Smooth muscle cell (in vitro differentiated cells): Measurements from ENCODE around the gene PMPCA. TPM values are rescaled to one million over a fixed set of nuclear protein-coding genes. Genes with fewer than 3 reads are reported as not detected.

Source experiments
- DNase-seq: peaks from one replicate; lab custom pipeline; 2025; ENCODE audit not compliant: unreplicated experiment; lab: John Stamatoyannopoulos, UW
- H2AFZ ChIP-seq: fragments of 200-600 bp; sonication (generic); 2 replicates; pipeline ENCODE4 v1.6.0; 2016; ENCODE audit warnings: antibody characterized with exemption, low read depth, mild to moderate bottlenecking
- H3F3A ChIP-seq: fragments of 200-600 bp; sonication (generic); 2 replicates; pipeline ENCODE4 v1.6.0; 2017; ENCODE audit warnings: antibody characterized with exemption, low read depth
- H3K27ac ChIP-seq: fragments of 200-600 bp; sonication (generic); 2 replicates; pipeline ENCODE4 v1.5.1; 2016; ENCODE audit warnings: low read depth, mild to moderate bottlenecking
- H3K27me3 ChIP-seq: fragments of 200-600 bp; sonication (generic); 2 replicates; pipeline ENCODE4 v1.6.1; 2016; ENCODE audit warnings: low read depth, mild to moderate bottlenecking
- H3K36me3 ChIP-seq: fragments of 200-600 bp; sonication (generic); 2 replicates; pipeline ENCODE4 v1.5.1; 2016; ENCODE audit warnings: low read depth
- H3K4me1 ChIP-seq: fragments of 200-600 bp; sonication (generic); 2 replicates; pipeline ENCODE4 v1.5.1; 2016; ENCODE audit warnings: low read depth
- H3K4me2 ChIP-seq: fragments of 200-600 bp; sonication (generic); 2 replicates; pipeline ENCODE4 v1.6.0; 2016; ENCODE audit warnings: mild to moderate bottlenecking
- H3K4me3 ChIP-seq: fragments of 200-600 bp; sonication (generic); 2 replicates; pipeline ENCODE4 v1.5.1; 2016; ENCODE audit warnings: mild to moderate bottlenecking
- H3K79me2 ChIP-seq: fragments of 200-600 bp; sonication (generic); 2 replicates; pipeline ENCODE4 v1.6.0; 2016; ENCODE audit warnings: low read depth, mild to moderate bottlenecking
- H3K9ac ChIP-seq: fragments of 200-600 bp; sonication (generic); 2 replicates; pipeline ENCODE4 v1.6.0; 2016; ENCODE audit warnings: low read depth
- H3K9me3 ChIP-seq: fragments of 200-600 bp; sonication (generic); replicated peaks from 2 replicates; pipeline ENCODE4 v1.5.1; 2016; ENCODE audit warnings: low read depth
- H4K20me1 ChIP-seq: fragments of 200-600 bp; sonication (generic); 2 replicates; pipeline ENCODE4 v1.6.0; 2016; ENCODE audit warnings: low read depth
- CTCF ChIP-seq: fragments of 200-600 bp; sonication (generic); IDR thresholded peaks from 2 replicates; pipeline ENCODE4 v1.5.1; 2017; ENCODE audit warnings: borderline replicate concordance, mild to moderate bottlenecking, antibody characterized with exemption; ENCODE audit not compliant: insufficient read depth, poor library complexity, severe bottlenecking
- WGBS: methylation state at CpG from one replicate; pipeline ENCODE4 v1.1.7; 2016; ENCODE audit warnings: low lambda C conversion rate; 5-methylcytosine and 5-hydroxymethylcytosine counted together
- polyA plus RNA-seq: library from polyadenylated mRNA; unstranded; fragments of >200 nt; fragmentation: Nextera tagmentation; extraction: Ambion mirVana; gene quantifications from 2 replicates; pipeline ENCODE4 v1.2.1, GENCODE V29; 2016
- total RNA-seq: library from RNA; depleted of rRNA; stranded (reverse); fragments of >200 nt; gene quantifications from 2 replicates; pipeline ENCODE4 v1.2.3, GENCODE V29; 2014

Gene PMPCA
- total and polyA plus RNA-seq, 2 experiments from 2014 or later, result 39.8 to 73.0 TPM

DNA sequence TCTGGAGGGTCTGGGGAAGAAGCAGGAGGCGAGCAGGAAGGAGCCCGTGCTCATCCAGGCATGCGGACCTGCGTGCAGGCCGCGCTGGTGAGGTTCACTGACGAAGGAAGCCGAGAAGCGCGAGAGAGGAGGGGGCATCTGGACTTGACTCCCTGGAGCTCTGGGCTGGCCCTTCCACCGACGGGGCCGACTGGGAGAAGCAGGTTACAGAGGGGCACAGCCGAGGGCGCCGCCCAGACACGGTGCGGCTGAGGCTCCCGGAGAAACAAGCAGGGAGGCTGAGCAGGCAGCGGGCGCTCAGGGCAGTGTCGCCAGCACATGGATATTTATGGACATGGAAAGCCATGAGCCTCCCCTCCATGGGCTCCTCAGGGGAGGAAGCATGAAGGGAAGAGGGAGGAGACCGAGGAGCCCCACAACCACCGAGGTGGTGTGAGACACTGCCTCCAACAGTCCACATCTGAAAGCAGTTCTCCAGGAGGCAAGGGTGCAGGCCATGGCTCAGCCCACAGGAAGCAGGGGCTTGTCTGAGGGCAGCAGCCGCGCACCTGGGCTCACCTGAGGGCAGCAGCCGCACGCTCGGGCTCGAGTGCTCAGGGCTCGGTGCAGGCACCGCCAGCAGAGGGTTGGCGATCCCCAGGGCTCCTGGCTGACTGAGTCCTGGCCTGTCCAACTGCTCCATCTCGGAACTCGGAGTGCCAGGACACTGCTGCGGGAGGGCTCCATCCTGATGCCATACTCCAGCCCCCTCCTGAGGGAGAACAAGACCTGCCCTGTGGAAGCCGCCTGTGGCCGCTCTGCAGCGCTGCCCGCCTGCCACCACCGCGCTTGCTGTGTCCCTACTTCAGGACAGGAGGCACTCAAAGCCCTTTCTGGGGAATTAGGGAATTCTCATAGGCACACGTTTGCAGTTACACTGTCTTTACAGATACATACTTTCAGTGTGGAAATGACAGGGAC is 44.9 kb downstream of the PMPCA start:
- TF ChIP-seq CTCF, result no peak
- DNase-seq, result no peak
- no peaks in the 10 kb centered on the region for H3F3A ChIP-seq
- no peaks in the 10 kb centered on the region for H3K9me3 ChIP-seq
- peaks cover 92% of the 10 kb centered on the region for H4K20me1 ChIP-seq
- H3K79me2 ChIP-seq, result no peaks in the 10 kb centered on the region
- H2AFZ ChIP-seq, result no peak overlapping the region
- H3K9ac ChIP-seq, result no peak overlapping the region
- 99% methylated on average over 42 of the region's 43 CpGs for WGBS
- H3K4me1 ChIP-seq, result no peaks in the 10 kb centered on the region
- no peaks in the 10 kb centered on the region for H3K27me3 ChIP-seq
- no peak overlapping the region for H3K27ac ChIP-seq
- no peak overlapping the region for H3K4me2 ChIP-seq
- H3K4me3 ChIP-seq, result no peak overlapping the region
- H3K36me3 ChIP-seq, result peaks cover 2% of the 10 kb centered on the region

- WGBS, result 95% methylated on average over 9 of the region's 9 CpGs
- H3K4me2 ChIP-seq, result no peak overlapping the region
- H2AFZ ChIP-seq, result no peak overlapping the region
- peaks cover 2% of the 10 kb centered on the region for H3K36me3 ChIP-seq
- no peak overlapping the region for H3K27ac ChIP-seq
- H3K4me1 ChIP-seq, result no peaks in the 10 kb centered on the region
- peaks cover 92% of the 10 kb centered on the region for H4K20me1 ChIP-seq
- no peak overlapping the region for H3K9ac ChIP-seq
- DNase-seq, result no peak
- peaks cover 5% of the 10 kb centered on the region for H3K79me2 ChIP-seq
- H3F3A ChIP-seq, result no peaks in the 10 kb centered on the region
- no peaks in the 10 kb centered on the region for H3K27me3 ChIP-seq
- H3K4me3 ChIP-seq, result no peak overlapping the region
- no peak for TF ChIP-seq CTCF
- no peaks in the 10 kb centered on the region for H3K9me3 ChIP-seq
These were observed 45.8 kb downstream of the PMPCA start for GRCh38 chr9:136456258-136456657.

DNA sequence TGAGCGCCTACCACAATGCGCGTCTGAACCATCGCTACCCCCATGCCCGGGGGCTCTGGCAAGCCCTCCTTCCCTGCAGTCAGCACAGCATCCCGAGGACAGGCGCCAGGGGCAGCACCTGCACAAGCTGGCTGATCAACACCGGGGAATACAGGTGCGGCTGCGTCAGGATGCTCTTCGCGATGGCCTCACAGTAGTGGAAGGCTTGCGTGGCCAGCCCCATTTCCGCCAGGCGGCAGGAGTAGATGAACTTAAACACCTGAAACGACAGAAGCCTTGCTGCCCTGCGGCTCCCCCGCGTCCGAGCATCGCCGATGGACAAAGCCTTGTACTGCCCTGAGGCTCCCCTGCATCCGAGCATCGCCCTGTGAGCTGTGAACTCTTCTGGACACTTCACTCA is 46.9 kb downstream of the PMPCA start:
- no peak overlapping the region for H3K27ac ChIP-seq
- peaks cover 2% of the 10 kb centered on the region for H3K36me3 ChIP-seq
- peaks cover 5% of the 10 kb centered on the region for H3K79me2 ChIP-seq
- WGBS, result 98% methylated on average over 24 of the region's 24 CpGs
- H3K4me2 ChIP-seq, result no peak overlapping the region
- peaks cover 93% of the 10 kb centered on the region for H4K20me1 ChIP-seq
- H3F3A ChIP-seq, result no peaks in the 10 kb centered on the region
- DNase-seq, result no peak
- no peaks in the 10 kb centered on the region for H3K9me3 ChIP-seq
- no peak overlapping the region for H3K4me3 ChIP-seq
- no peak overlapping the region for H3K9ac ChIP-seq
- H2AFZ ChIP-seq, result no peak overlapping the region
- no peaks in the 10 kb centered on the region for H3K4me1 ChIP-seq
- TF ChIP-seq CTCF, result no peak
- H3K27me3 ChIP-seq, result no peaks in the 10 kb centered on the region
